Activated T-cell treated with anti-CD3 and anti-CD28 coated beads, Interleukin-2, amount 50 U/mL, for 1 hour (primary cell): ENCODE measurements around the gene MRPL27.
"Not testable (repeated sequence)": the region's sequence is repeated elsewhere in the genome, so short reads cannot be mapped to it uniquely, and the experiment has no call there.

ENCODE experiments used
- DNase-seq: peaks from one replicate; pipeline ENCODE4 v3.0.0-alpha.2; 2020

MRPL27 gene

DNA sequence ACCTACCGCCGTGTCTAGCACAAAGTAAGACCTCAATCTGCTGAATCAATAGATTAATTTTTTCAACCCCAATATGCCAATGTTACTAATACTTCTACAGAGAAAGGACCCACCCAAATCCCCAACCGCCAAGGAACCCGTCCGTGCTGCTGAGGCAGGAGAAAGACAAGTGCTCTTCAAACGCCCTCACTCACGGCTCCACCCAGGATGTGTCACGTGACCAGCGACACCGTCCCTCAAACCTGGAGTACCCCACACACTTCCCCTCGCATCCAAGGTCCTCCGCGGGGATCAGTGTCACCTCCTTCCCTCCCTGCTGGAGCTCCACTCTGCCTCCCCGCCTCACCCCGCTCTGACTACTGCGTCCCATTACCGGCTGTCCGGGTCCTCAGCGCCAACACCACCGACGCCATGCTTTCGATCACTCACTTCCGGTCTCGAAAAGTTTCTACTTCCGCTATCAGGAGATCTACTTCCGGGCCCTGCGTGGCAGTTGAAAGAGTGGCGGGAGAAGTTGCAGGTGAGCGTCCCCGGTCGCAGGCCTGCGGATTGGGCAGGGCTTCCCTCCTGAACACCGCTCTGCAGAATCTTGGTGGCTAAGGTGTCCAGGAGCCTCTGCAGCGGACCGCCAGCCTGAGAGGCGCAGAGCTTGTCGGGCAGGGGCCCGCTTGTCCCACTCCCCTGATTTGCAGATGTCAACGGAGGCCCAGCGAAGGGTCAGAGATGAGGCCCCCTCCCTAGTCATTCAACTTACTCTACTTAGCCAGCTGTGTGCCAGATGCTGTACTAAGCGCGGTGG, at the start of gene MRPL27, which contains the start of gene EME1:
Gene MRPL27 (minus strand): TSS at position 427 of the 799 bp plus-strand sequence. CDS start 14 bp downstream, at position 413.
Gene EME1 (plus strand): TSS at position 472 of the 799 bp plus-strand sequence. CDS start 1,980 bp downstream, outside the sequence.
- peak; percentile 89 for DNase-seq

DNA sequence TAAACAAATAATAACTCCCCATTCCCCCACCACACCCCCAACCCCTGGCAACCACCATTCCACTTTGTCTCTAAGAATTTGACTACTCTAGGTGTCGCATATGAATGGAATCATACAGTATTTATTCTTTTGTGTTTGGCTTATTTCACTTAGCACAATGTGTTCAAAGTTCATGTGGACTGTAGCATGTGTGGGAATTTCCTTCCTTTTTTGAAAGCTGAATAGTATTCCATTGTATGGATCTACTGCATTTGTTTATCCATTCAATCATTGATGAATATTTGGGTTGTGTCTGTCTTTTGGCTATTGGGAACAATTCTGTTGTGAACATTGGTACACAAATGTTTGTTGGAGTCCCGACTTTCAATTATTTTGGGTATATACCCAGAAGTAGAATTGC, 49.8 kb upstream of the MRPL27 start:
- DNase-seq, result no peak

DNA sequence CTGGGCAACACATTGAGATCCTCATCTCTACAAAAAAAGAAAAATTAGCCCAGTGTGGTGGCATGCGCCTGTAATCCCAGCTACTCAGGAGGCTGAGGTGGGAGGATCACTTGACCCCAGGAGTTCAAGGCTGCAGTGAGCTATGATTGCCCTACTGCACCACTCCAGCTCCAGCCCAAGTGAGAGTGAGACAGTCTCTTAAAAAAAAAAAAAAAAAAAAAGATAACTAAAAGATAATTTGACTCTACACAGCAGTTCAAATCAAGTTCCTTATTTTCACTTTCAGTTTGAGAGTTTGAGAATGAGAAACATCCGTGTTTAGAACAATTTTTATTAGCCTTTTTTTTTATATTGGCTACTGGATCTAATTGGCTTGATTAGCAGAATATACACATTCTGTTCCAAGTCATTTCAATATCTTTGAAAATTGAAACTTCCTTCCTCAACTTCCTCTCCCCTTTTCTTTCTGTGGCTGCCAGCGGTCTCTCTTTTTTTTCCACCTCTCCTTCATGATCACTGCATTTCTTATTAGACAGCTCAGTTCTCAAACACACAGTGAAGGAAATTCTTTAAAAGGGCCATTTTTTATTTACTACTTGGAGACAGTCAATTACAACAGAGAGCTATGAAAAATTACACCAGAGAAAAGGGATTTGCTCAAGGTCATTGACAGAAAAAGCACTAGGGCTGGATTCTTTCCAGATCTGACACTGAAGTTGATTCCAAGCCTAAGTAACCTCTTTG, 48.5 kb upstream of the MRPL27 start:
- DNase-seq, result no peak

- no peak for DNase-seq
These were observed 47.6 kb upstream of the MRPL27 start for GRCh38 chr17:50420419-50421112.

- not testable (repeated sequence) for DNase-seq
These were observed 46.6 kb upstream of the MRPL27 start for GRCh38 chr17:50419577-50419976.

GRCh38 chr17:50414808-50415207, 41.8 kb upstream of the MRPL27 start:
- DNase-seq, result no peak

GRCh38 chr17:50412188-50412732, 39.3 kb upstream of the MRPL27 start:
- DNase-seq, result no peak

GRCh38 chr17:50407921-50408320, 34.9 kb upstream of the MRPL27 start:
- no peak for DNase-seq

- no peak for DNase-seq
These were observed 33.6 kb upstream of the MRPL27 start for GRCh38 chr17:50406578-50406977.

DNA sequence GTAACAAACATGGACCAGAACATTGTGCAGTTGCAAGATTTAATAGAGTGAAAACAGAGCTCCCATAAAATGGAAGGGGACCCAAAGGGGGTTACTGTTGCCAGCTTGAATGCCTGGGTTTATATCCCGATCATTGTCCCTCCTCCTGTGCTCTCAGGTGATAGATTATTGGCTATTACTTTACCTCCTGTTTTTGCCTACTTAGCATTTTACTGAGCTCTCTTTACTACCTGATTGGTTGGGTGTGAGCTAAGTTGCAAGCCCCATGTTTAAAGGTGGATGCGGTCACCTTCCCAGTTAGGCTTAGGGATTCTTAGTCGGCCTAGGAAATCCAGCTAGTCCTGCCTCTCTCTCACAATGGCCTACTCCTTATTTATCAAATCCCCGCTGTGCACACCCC, 32.4 kb upstream of the MRPL27 start:
- not testable (repeated sequence) for DNase-seq

GRCh38 chr17:50399591-50399990, 26.6 kb upstream of the MRPL27 start:
- DNase-seq, result not testable (repeated sequence)

DNA sequence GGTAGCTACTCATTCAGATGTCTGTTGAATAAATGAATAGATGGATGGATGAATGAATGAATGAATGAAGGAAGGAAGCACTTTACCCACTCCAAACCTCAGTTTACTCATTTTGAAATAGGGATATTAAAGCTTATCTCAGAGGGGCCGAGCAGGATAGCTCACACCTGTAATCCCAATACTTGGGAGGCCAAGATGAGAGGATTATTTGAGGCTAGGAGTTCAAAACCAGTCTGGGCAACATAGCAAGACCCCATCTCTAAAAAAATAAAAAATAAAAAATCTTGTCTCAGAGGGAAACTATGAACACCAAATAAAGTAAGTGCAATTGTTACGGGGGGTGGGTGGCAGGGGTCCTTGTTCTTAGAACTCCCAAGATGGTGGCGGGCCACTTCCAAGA, 25.7 kb upstream of the MRPL27 start:
- not testable (repeated sequence) for DNase-seq

- no peak for DNase-seq
These were observed 24.9 kb upstream of the MRPL27 start for GRCh38 chr17:50397919-50398285.

- peak; percentile 97 for DNase-seq
These were observed 24.3 kb upstream of the MRPL27 start, which contains the start of gene LRRC59 for GRCh38 chr17:50397111-50397918. Gene LRRC59, minus strand, starts transcription at chr17:50397523. Its CDS starts 206 bp downstream, at chr17:50397317.

GRCh38 chr17:50396261-50397110, 23.5 kb upstream of the MRPL27 start:
- DNase-seq, result no peak

GRCh38 chr17:50394711-50395110, 21.7 kb upstream of the MRPL27 start:
- DNase-seq, result no peak

DNA sequence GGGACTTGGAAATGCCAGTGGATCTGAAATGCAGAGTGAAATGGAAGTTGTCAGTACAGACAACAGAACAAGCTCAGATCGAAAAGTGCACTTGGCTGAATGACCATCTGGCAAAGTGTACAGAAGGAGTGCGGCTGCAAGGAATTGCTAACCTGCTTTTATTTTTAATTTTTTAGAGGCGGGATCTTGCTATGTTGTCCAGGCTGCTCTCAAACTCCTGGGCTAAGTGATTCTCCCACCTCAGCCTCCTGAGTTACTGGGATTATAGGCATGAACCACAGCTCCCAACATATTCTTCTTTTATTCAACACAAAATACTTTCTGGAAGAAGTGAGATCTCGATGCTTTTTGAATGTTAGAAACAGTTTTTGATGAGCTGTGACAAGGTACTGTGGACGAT, 20.7 kb upstream of the MRPL27 start:
- DNase-seq, result no peak

DNA sequence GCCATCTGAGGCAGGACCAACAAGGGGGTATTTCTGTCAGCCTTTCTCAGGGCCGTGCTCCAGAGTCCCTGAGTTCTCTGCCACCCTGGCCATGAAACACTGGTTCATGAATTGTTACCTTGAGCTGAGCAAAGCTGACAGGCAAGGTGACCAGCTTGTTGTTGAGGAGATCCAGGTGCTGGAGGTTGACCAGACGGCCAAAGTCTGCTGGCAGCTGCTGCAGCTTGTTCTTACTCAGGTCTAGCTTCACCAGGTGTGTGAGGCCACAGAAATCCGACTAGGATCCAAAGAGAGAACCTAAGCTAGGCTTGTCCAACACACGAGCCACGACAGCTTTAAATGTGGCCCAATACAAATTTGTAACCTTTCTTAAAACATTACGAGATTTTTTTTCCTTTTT, 19.6 kb upstream of the MRPL27 start:
- DNase-seq, result no peak

DNA sequence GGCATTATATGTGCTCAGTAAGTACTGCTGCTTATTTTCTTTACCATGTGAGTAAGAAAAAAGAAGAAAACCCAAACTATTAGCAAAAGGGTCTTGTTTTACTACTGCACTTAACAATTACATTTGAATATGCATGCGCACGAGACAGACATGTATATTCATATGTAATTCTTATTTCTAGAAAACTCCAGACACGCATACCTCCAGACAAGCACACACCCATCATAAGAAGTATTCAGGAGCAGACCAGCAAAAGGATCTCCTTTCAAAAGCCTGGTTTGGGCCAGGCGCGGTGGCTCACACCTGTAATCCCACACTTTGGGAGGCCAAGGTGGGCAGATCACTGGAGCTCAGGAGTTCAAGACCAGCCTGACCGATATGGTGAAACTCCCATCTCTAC, 16.6 kb upstream of the MRPL27 start:
- DNase-seq, result no peak

GRCh38 chr17:50388728-50389127, 15.7 kb upstream of the MRPL27 start:
- no peak for DNase-seq

DNA sequence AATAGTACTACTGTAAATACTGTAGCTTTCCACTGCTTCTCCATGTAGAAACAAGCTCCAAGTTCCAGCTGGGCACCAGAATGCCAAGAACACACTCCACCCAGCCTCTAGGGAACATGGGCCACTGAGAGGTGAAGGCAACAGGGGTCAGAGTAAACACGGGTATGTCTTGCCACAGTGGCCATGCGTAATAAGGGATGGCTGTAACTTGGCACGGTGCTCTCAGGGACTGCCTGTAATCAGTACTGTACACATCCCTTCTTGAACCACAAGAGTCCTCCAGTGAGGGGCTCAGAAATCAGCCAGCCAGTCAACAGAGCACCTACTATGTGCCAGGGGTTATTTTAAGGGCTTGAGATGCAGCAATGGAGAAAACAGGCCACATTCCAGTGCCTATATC, 13.5 kb upstream of the MRPL27 start:
- no peak for DNase-seq
